GM19025 (cell line): ENCODE results near the gene CASTOR1.

Experiments
- ATAC-seq: cut with Tn5 transposase; IDR thresholded peaks from one replicate; pipeline ENCODE4 v1.9.1; 2021; ENCODE audit warnings: mild to moderate bottlenecking, low read depth, moderate library complexity; ENCODE audit not compliant: unreplicated experiment

CASTOR1 gene

GRCh38 chr22:30320021-30320556 lies 30.8 kb upstream of the CASTOR1 start:
- no peak for ATAC-seq

GRCh38 chr22:30318799-30319419 lies 29.6 kb upstream of the CASTOR1 start:
- no peak for ATAC-seq

- ATAC-seq, result no peak
Observed at GRCh38 chr22:30317778-30318177, 28.5 kb upstream of the CASTOR1 start.

- ATAC-seq, result no peak
Observed at GRCh38 chr22:30315962-30316576, 26.8 kb upstream of the CASTOR1 start.

- no peak for ATAC-seq
Observed at GRCh38 chr22:30314915-30315314, 25.6 kb upstream of the CASTOR1 start.

GRCh38 chr22:30313527-30314363 lies 24.4 kb upstream of the CASTOR1 start:
- no peak for ATAC-seq

GRCh38 chr22:30312053-30312452 lies 22.7 kb upstream of the CASTOR1 start:
- no peak for ATAC-seq

GRCh38 chr22:30310881-30311771 lies 21.8 kb upstream of the CASTOR1 start:
- no peak for ATAC-seq

GRCh38 chr22:30309951-30310741 lies 20.8 kb upstream of the CASTOR1 start:
- no peak for ATAC-seq

GRCh38 chr22:30308518-30309230 lies 19.4 kb upstream of the CASTOR1 start:
- no peak for ATAC-seq

- ATAC-seq, result no peak
Observed at GRCh38 chr22:30308093-30308492, 18.8 kb upstream of the CASTOR1 start.

GRCh38 chr22:30307041-30307574 lies 17.8 kb upstream of the CASTOR1 start:
- ATAC-seq, result no peak

GRCh38 chr22:30306627-30307011 lies 17.3 kb upstream of the CASTOR1 start:
- ATAC-seq, result no peak

- ATAC-seq, result no peak
Observed at GRCh38 chr22:30305906-30306626, 16.8 kb upstream of the CASTOR1 start.

- ATAC-seq, result no peak
Observed at GRCh38 chr22:30305519-30305905, 16.2 kb upstream of the CASTOR1 start.

GRCh38 chr22:30304495-30305244 lies 15.4 kb upstream of the CASTOR1 start:
- no peak for ATAC-seq

- no peak for ATAC-seq
Observed at GRCh38 chr22:30302810-30303138, 13.5 kb upstream of the CASTOR1 start.
